ENCODE results near the gene HCN4.

HCN4 gene

GRCh38 chr15:73380661-73381060 is 11.9 kb upstream of the HCN4 start:
- no peak for FAIRE-seq
- no peak for DNase-seq (ENCODE audit: low spot score)

DNA sequence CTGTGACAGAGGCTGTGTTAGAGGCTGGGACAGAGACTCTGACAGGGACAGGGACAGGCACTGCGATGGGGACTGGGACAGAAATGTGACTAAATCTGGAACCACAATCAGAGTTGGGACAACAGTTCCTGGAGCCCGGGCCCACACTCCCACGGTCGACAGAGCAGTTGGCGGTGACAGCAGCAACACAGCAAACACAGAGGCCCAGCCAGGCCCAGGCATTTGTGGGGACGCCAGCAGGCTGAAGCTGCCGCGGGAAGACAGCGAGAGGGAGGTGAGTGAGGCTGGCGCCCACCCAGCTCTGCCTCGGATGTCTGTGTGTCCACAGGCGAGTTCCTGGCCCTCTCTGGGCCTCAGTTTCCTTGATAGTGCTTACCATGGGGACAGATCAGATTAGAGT is 9.3 kb upstream of the HCN4 start:
- FAIRE-seq (no peak), DNase-seq (ENCODE audit: low spot score) (no peak)

- FAIRE-seq, result no peak
- DNase-seq (ENCODE audit: low spot score), result no peak
These were observed 7.1 kb upstream of the HCN4 start for GRCh38 chr15:73375755-73376305.

DNA sequence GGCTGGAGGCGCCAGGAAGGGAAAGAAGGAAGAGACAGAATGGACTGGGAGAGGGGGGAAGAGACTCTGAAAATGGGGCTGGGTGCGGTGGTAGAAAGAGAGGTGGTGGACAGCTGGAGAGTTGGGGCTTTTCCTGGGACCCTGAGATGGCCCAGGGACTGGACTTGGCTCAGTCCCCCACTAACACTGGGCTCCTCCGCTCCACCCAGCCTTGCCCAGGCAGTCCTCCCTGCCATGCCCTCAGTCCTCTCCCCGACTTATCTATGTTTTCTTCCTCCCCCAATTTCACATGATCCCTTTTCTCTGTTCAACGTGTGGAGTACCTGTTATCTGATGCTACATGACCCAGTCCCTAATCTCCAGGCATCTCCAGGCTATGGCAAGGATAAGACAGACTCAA is 6.3 kb upstream of the HCN4 start:
- FAIRE-seq (no peak), DNase-seq (ENCODE audit: low spot score) (no peak)

DNA sequence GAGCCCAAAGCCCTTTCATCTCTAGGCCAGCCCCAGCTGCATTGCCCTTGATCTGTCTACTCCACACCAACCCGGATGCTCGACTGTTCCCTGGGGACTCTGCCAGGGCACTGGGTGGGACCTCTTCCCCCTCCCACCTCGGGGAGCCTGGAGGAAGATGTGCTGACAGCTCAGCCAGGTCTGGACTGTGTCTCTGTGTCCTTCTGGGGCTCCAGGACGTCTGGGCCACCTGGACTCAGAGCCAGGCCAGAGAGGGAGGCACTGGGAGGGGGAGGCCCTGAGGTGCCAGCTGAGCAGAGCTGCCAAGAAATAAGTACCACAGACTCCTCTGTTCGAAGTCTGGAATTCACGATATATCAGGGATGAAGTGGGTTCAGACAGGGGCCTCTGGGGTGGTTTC is 5.8 kb upstream of the HCN4 start:
- FAIRE-seq (no peak), DNase-seq (ENCODE audit: low spot score) (no peak)

DNA sequence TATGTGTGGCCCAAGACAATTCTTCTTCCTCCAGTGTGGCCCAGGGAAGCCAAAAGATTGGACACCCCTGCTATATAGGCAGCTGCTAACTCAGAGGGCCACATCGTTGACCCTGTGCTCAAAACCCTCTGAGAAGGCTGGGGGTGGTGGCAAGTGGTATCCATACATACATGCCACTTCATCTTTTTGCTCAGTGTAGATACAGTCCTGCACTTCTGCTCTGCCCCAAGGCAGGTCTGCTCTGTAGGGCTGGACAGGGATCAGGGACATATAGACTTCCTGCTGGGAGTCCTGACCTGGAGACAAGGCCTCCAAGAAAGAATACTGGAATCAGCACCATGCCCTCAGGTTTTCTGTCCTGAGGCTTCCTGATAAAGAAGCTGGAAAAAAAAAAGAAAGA is 4.5 kb upstream of the HCN4 start:
- FAIRE-seq (no peak), DNase-seq (ENCODE audit: low spot score) (no peak)

GRCh38 chr15:73371812-73372211 is 3.1 kb upstream of the HCN4 start:
- DNase-seq (ENCODE audit: low spot score) (no peak), FAIRE-seq (no peak)

DNA sequence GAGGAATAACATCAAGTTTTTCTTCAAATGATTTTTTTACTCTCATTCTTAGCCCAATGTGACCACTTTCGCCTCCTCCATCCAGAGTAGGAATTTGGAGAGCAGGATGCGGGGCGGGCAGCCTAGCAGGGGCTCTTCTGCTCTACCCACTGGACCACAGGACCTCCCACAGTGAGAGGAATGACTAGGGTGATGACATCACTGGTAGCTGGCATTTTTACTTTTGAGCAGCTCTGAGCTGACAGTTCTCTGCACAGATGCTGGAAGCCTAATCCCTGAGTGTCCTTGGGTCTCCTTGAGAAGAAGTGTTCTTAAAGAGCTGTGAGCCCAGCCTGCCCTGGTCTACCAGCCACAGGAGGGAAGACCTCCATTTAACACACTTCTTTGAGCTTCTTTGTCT is 1.4 kb upstream of the HCN4 start:
- DNase-seq (ENCODE audit: low spot score), result no peak
- no peak for FAIRE-seq

DNA sequence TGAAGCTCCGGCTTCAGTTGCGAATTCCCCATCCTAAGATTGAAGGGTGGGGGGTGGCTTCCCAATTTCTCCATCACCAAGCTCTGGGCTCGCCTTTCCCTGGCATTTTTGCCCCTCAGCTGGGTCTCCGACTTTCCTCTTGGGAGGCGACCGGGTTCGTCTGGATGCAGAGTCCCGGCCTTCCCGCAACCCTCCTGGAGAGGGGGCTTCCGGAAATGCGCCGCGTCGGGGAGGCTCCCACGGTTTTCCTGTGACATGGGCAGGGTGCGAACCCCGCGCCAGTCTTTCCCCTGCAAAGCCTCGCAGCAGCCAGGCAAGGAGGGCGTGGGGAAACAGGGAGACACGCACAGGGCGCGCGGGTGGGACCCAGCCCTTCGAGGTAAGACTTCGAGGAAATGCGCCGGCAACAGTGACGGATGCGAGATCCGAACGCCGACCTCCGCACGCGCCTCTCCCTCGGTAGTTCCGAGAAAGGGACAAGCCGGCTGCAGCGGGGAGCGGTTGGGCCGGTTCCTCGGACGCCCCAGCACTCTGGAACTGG is 466 bp upstream of the HCN4 start:
- FAIRE-seq (no peak), DNase-seq (ENCODE audit: low spot score) (no peak)

DNA sequence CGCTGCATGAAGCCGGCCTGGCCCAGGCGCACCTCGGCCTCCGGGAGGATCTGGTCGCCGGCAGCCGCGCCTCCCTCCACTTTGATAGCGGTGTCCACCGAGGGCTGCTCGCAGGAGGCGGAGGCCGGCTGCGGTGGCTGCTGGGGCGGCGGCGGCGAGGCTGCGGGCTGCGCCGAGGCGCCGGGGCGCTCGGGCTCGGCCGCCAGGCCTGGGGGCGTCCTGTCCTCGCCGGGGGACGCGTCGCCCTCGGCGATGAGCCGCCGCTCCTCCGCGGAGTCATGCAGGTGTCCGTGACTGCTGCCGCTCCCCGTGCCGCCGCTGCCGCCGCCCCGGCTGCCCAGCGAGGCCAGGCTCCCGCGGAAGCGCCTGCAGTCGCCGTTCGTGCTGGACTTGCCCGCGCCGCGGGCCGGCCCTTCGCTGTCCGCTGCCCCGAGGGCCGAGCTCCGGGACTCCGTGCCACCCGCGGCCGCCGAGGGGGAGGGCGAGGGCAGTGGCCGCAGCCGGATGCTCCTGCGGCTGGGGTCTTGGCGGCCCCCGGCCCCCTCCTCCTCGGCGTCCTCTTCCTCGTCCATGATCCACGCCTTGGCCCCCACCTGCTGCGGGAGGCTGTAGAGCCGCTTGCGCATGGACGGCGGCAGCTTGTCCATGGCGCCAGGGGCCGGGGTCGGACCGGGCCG is 996 bp downstream of the HCN4 start:
- FAIRE-seq, result no peak
- DNase-seq (ENCODE audit: low spot score), result peak; percentile 20

GRCh38 chr15:73366766-73367623 is 1.8 kb downstream of the HCN4 start:
- DNase-seq (ENCODE audit: low spot score), result peak; percentile 25
- no peak for FAIRE-seq

GRCh38 chr15:73364070-73364469 is 4.7 kb downstream of the HCN4 start:
- DNase-seq (ENCODE audit: low spot score), result no peak
- FAIRE-seq, result no peak

- no peak for FAIRE-seq
- no peak for DNase-seq (ENCODE audit: low spot score)
These were observed 5.9 kb downstream of the HCN4 start for GRCh38 chr15:73362900-73363299.

GRCh38 chr15:73361337-73361736 is 7.4 kb downstream of the HCN4 start:
- DNase-seq (ENCODE audit: low spot score) (no peak), FAIRE-seq (no peak)

GRCh38 chr15:73359651-73360050 is 9.1 kb downstream of the HCN4 start:
- no peak for FAIRE-seq
- no peak for DNase-seq (ENCODE audit: low spot score)

GRCh38 chr15:73357999-73358665 is 10.6 kb downstream of the HCN4 start:
- no peak for FAIRE-seq
- no peak for DNase-seq (ENCODE audit: low spot score)

DNA sequence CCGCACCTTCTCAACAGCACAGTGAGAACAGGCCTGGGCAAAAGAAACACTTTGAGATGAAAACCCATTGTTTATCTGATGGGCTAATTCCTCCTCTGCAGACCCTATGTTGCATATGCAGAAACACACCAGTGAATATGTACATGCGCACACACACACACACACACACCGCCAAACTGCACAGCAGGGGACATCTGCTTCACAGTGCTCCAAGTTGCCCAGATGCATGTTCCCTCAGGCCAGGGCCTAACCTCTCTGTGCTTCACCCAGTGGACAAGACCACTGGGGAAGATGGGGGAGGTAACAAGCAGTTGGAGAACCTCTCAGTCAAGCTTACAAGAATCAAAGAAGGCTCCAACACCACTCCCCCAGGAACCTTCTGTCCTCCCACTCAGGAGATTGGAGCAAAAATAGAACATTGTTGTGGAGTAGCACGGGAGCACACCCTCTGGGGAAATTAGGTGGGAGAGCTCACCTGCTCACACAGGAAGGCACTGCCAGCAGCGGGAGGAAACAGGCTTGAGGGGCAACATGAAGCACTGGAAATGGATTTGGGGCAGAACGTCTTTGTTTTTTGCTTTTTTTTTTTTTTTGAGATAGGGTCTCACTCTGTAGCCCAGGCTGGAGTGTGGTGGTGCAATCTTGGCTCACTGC is 13.0 kb downstream of the HCN4 start:
- DNase-seq (ENCODE audit: low spot score) (no peak), FAIRE-seq (no peak)

- DNase-seq (ENCODE audit: low spot score), result no peak
These were observed 14.5 kb downstream of the HCN4 start for GRCh38 chr15:73354241-73354640.

DNA sequence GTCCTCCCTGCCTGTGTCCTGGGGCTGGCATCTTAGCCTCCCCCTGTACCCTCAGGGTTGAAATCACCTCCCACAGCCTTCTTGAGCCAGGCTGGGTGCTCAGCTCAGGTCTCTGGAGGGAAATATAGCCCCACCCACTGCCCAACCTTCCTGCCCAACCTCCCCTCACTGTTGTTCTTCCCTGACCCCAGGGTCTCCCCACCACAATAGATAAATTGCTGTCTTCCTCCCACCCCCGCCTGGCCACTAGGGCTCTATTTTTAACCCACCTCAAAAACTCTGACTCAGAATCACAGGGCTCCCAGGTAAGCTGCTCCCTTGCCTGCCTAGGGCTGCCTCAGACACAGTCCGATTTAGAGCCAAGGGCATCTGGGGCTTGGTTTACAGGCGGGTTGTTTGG is 15.0 kb downstream of the HCN4 start:
- DNase-seq (ENCODE audit: low spot score) (no peak), FAIRE-seq (no peak)

More at GRCh38 chr15:73354241-73354640, 14.5 kb downstream of the HCN4 start:
- no peak for FAIRE-seq

DNA sequence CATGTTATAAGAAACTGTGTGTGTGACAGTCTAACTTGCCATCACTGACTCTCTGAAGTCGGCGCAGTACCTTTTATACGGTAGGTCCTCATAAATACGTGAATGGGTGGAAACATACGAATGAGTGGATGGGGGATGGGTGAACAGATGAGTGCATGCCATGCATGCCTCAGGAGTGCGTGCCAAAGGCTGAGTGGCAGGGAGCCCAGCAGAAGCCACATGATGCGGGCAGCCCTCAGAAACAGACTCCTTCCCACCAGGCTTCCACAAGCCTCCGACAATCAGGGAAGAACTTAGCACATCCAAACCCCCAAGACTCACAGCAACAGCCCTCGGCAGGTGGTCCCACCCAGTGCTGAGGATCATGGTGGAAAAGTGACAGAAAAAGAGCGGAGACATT is 16.7 kb downstream of the HCN4 start:
- DNase-seq (ENCODE audit: low spot score) (peak; percentile 16), FAIRE-seq (no peak)

- DNase-seq (ENCODE audit: low spot score) (no peak), FAIRE-seq (no peak)
These were observed 19.6 kb downstream of the HCN4 start for GRCh38 chr15:73349191-73349590.
